ENCODE data around the gene SPAG6. TPM values are rescaled to one million over a fixed set of nuclear protein-coding genes. Genes with fewer than 3 reads are reported as not detected.

Gene SPAG6
- total RNA-seq, 2 experiments from 2014 or later = not detected

DNA sequence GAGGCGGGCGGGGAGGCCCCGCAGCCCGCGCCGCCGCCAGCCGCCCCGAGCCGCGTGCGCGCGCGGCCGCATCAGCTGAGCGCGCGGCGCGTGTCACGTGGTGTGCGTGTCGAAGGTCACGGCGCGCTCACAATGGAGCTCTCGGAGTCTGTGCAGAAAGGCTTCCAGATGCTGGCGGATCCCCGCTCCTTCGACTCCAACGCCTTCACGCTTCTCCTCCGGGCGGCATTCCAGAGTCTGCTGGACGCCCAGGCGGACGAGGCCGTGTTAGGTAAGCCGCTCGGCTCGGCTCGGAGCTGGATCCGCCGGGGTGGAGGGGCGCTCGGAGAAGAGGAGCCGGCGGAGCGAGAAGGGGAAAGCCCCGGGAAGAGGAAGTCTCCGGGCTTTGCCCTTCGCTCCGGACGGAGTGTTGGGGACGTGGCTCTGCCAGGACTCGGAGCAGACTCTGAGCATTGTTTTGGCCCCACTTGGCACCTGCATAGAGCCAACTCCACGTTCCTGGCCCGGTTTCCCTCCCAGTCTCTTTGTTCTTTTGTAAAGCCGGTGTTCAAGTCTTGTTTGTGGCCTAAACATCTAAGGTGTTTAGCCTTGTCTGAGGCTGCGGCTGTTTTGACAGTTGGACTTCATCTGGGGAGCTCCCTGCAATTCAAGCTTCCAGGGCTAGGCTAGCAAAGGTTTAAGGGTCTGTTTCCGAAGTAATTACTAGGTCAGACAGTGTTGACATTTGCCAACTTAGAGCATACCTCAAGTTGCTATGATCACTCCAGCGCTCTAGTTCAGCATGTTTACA, 28.8 kb upstream of the SPAG6 start, which contains the start of gene COMMD3:
Gene COMMD3 (plus strand): TSS at position 103 of the 790 bp plus-strand sequence. CDS start 30 bp downstream, at position 133.
- CTCF ChIA-PET = interaction anchor here (1.0 to 1.8 kb wide), 6 partner anchors 8 to 325 kb away, joined by 3 to 7 read pairs (median 4); no protein-coding TSS in a partner anchor
- peak; percentile 67 for ATAC-seq
- peaks cover 32% of the 10 kb centered on the region for H3K4me1 Mint-ChIP-seq (ENCODE audit: low read depth)

DNA sequence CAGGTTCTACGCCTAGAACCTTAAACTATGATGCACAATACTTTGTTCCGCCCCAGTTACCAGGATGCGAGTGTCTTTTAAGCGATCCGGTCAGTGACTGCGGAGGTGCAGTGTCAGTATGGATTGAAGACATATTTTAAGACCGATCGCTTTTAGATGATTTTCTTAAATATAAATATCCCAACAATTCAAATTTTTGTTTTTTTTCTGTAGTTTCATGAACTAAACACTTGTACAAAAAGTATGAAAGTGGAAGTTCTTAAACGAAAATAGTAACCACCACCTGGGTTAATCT, 28.3 kb upstream of the SPAG6 start:
- CTCF ChIA-PET = interaction anchor here (1.6 kb wide), 1 partner anchor 88 kb away, joined by 7 read pairs; no protein-coding TSS in a partner anchor
- POLR2A ChIA-PET = interaction anchor here (0.7 to 2.8 kb wide), 8 partner anchors 8 to 120 kb away, joined by 3 to 15 read pairs (median 4); no protein-coding TSS in a partner anchor

More for the DNA sequence above, 28.8 kb upstream of the SPAG6 start, which contains the start of gene COMMD3:
- Mint-ChIP-seq H3K27me3 (peaks cover 18% of the 10 kb centered on the region), H3K27ac (peak within 1 kb of the TSS; percentile 91), H3K4me3 (peak within 1 kb of the TSS; percentile 88), H3K36me3 (ENCODE audit: low read depth) (peaks cover 13% of the 10 kb centered on the region), H3K9me3 (no peaks in the 10 kb centered on the region)
- intact Hi-C loops (cut with micrococcal nuclease) = loop anchor here (5.0 kb wide), 2 partner anchors 64 to 89 kb away; no protein-coding TSS in a partner anchor
- TF ChIP-seq, protein P1, sequence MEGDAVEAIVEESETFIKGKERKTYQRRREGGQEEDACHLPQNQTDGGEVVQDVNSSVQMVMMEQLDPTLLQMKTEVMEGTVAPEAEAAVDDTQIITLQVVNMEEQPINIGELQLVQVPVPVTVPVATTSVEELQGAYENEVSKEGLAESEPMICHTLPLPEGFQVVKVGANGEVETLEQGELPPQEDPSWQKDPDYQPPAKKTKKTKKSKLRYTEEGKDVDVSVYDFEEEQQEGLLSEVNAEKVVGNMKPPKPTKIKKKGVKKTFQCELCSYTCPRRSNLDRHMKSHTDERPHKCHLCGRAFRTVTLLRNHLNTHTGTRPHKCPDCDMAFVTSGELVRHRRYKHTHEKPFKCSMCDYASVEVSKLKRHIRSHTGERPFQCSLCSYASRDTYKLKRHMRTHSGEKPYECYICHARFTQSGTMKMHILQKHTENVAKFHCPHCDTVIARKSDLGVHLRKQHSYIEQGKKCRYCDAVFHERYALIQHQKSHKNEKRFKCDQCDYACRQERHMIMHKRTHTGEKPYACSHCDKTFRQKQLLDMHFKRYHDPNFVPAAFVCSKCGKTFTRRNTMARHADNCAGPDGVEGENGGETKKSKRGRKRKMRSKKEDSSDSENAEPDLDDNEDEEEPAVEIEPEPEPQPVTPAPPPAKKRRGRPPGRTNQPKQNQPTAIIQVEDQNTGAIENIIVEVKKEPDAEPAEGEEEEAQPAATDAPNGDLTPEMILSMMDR (IDR thresholded peaks at IDR 0.05) = no peak
- DNase-seq = peak; percentile 82
- POLR2A ChIA-PET = interaction anchor here (0.6 to 2.8 kb wide), 14 partner anchors 8 to 367 kb away, joined by 3 to 15 read pairs (median 4); no protein-coding TSS in a partner anchor

DNA sequence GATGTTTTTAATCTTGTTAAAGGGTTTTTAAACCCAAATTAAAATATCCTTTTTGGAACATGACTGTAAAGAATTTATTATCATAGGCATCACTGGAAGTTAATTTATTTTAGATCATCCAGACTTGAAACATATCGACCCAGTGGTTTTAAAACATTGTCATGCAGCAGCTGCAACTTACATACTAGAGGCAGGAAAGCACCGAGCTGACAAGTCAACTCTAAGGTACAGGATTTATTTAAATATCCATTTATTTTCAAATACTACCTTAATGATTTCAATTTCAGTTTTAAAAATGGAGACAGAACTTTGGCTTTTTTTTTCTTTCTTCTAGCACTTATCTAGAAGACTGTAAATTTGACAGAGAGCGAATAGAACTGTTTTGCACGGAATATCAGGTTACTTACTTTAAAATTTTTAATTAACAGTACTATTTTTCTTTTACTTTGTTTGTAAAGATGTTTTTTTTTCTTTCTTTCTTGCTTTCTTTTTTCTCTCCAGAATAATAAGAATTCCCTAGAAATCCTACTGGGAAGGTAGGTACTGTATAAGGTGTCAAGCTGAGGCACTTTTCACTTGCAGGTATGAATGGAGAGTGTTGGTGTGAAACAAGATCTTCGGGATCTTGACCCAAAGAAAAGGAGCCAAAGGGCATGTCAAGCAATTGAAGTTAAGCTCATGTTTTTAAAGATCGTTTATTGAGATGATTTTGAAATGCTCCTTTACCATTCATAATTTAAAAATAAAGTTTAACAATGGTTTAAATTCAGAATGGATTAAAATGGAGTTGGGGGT, 27.3 kb upstream of the SPAG6 start:
- ATAC-seq (no peak), DNase-seq (no peak)
- TF ChIP-seq, protein P1 (IDR thresholded peaks at IDR 0.05) = no peak
- peaks cover 39% of the 10 kb centered on the region for H3K4me1 Mint-ChIP-seq (ENCODE audit: low read depth)
- H3K9me3 Mint-ChIP-seq = no peaks in the 10 kb centered on the region
- H3K36me3 Mint-ChIP-seq (ENCODE audit: low read depth) = peaks cover 13% of the 10 kb centered on the region
- ChIA-PET POLR2A (interaction anchor here (0.7 to 1.9 kb wide), 4 partner anchors 8 to 299 kb away, joined by 3 to 9 read pairs (median 4); no protein-coding TSS in a partner anchor), CTCF (interaction anchor here (0.7 kb wide), 1 partner anchor 822 kb away, joined by 3 read pairs; no protein-coding TSS in a partner anchor)
- intact Hi-C loops (cut with micrococcal nuclease) = loop anchor here (5.0 kb wide), 2 partner anchors 66 to 91 kb away; no protein-coding TSS in a partner anchor
- peaks cover 22% of the 10 kb centered on the region for H3K27me3 Mint-ChIP-seq
- H3K27ac Mint-ChIP-seq = peak overlapping the region; percentile 91
- H3K4me3 Mint-ChIP-seq = peak overlapping the region; percentile 88

More for the DNA sequence above, 28.3 kb upstream of the SPAG6 start:
- TF ChIP-seq, protein P1 (IDR thresholded peaks at IDR 0.05) = no peak
- Mint-ChIP-seq H3K27ac (peak overlapping the region; percentile 91), H3K4me3 (peak overlapping the region; percentile 88), H3K9me3 (no peaks in the 10 kb centered on the region), H3K36me3 (ENCODE audit: low read depth) (peaks cover 13% of the 10 kb centered on the region), H3K4me1 (ENCODE audit: low read depth) (peaks cover 32% of the 10 kb centered on the region), H3K27me3 (peaks cover 14% of the 10 kb centered on the region)
- intact Hi-C loops (cut with micrococcal nuclease) = loop anchor here (5.0 kb wide), 2 partner anchors 65 to 90 kb away; no protein-coding TSS in a partner anchor
- DNase-seq (peak; percentile 51), ATAC-seq (peak; percentile 31)

DNA sequence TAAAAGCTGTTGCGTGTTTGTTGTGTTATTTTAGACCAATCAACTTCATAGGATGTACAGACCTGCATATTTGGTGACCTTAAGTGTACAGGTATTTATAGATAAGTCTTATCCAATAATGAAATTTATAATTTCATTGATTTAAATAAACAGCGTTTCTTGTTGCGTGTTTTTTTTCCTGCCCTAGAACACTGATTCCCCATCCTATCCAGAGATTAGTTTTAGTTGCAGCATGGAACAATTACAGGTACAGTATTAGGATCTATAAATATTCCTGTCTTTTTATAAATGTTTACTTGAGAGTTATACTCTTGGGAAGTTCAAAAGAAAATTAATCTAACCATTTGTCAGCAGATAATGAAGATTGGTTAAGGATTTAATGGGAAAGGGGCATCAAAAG, 26.5 kb upstream of the SPAG6 start:
- intact Hi-C loops (cut with micrococcal nuclease) = loop anchor here (5.0 kb wide), 2 partner anchors 66 to 91 kb away; no protein-coding TSS in a partner anchor
- Mint-ChIP-seq H3K27ac (no peak overlapping the region), H3K27me3 (peaks cover 29% of the 10 kb centered on the region), H3K4me3 (peak overlapping the region; percentile 44), H3K36me3 (ENCODE audit: low read depth) (peaks cover 13% of the 10 kb centered on the region), H3K9me3 (no peaks in the 10 kb centered on the region), H3K4me1 (ENCODE audit: low read depth) (peaks cover 45% of the 10 kb centered on the region)
- DNase-seq (no peak), ATAC-seq (no peak)
- TF ChIP-seq, protein P1 (IDR thresholded peaks at IDR 0.05) = no peak
- ChIA-PET POLR2A (interaction anchor here (1.0 to 1.5 kb wide), 2 partner anchors 7 to 299 kb away, joined by 4 read pairs; no protein-coding TSS in a partner anchor), CTCF (interaction anchor here (0.6 to 1.4 kb wide), 2 partner anchors 13 to 303 kb away, joined by 3 to 4 read pairs; no protein-coding TSS in a partner anchor)

Data from activated CD8-positive, alpha-beta T cell treated with anti-CD3 and anti-CD28 coated beads for 36 hours (primary cell).